ENCODE results near the gene SERPINA12. TPM values are rescaled to one million over a fixed set of nuclear protein-coding genes. Genes with fewer than 3 reads are reported as not detected.

SERPINA12 gene
- total and polyA plus RNA-seq, 2 donors (not counting 1 experiment from before 2014, with no cell fraction given): not detected

DNA sequence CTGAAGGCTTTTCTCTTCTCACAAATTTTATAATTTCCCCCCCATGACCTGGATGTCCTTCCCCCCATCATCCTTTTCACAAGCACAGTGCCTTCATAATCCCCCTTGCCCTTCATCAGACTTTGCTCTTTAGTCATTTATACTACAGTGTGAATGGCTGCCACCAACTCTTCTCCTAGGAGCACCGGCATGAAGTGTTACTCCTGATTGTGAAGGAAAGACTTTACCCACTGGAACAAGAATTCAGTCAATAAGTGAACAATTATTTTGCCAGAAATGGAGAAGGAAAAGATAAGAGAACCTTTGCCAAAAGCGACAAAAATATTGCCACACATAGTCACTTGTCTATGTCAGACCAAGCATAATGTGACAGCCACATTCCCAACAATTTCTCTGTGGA, 38.2 kb downstream of the SERPINA12 start:
- no peak for TF ChIP-seq EZH2 (IDR thresholded peaks at IDR 0.05; ENCODE audit: low read length, missing control alignments)
- TF ChIP-seq, protein P1, sequence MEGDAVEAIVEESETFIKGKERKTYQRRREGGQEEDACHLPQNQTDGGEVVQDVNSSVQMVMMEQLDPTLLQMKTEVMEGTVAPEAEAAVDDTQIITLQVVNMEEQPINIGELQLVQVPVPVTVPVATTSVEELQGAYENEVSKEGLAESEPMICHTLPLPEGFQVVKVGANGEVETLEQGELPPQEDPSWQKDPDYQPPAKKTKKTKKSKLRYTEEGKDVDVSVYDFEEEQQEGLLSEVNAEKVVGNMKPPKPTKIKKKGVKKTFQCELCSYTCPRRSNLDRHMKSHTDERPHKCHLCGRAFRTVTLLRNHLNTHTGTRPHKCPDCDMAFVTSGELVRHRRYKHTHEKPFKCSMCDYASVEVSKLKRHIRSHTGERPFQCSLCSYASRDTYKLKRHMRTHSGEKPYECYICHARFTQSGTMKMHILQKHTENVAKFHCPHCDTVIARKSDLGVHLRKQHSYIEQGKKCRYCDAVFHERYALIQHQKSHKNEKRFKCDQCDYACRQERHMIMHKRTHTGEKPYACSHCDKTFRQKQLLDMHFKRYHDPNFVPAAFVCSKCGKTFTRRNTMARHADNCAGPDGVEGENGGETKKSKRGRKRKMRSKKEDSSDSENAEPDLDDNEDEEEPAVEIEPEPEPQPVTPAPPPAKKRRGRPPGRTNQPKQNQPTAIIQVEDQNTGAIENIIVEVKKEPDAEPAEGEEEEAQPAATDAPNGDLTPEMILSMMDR (conservative IDR thresholded peaks at IDR 0.05 in 1 of 2, IDR thresholded peaks at IDR 0.05 in 1 of 2; ENCODE audit: low read depth in 1 of 2, low read length in 2 of 2): no peak
- no peak overlapping the region for H3K9ac ChIP-seq (ENCODE audit: insufficient read depth, low read length)
- no peaks in the 10 kb centered on the region for H3K79me2 ChIP-seq (ENCODE audit: control insufficient read depth, insufficient read depth, low read length)
- H3K27ac ChIP-seq (ENCODE audit: insufficient read depth, low read length): no peak overlapping the region
- H2AFZ ChIP-seq (ENCODE audit: low read length): no peak overlapping the region
- no peak overlapping the region for H3K4me2 ChIP-seq (ENCODE audit: extremely low read depth, insufficient read depth, low read length)
- H3K27me3 ChIP-seq (ENCODE audit: control insufficient read depth, insufficient read depth, low read length): no peaks in the 10 kb centered on the region
- no peaks in the 10 kb centered on the region for H3K9me3 ChIP-seq (ENCODE audit: control insufficient read depth, insufficient read depth, low read depth, low read length)
- DNase-seq (ENCODE audit: low read depth in 2 of 2): no peak
- no peaks in the 10 kb centered on the region for H3K4me1 ChIP-seq (ENCODE audit: control insufficient read depth, extremely low read depth, insufficient read depth, low read length)
- no peaks in the 10 kb centered on the region for H4K20me1 ChIP-seq (ENCODE audit: control insufficient read depth, extremely low read depth, insufficient read depth, low read length)
- no peak overlapping the region for H3K4me3 ChIP-seq (replicated peaks in 1 of 4; ENCODE audit: control extremely low read depth in 1 of 4, insufficient read depth in 1 of 4, low read depth in 3 of 4, low read length in 4 of 4)
- no peaks in the 10 kb centered on the region for H3K36me3 ChIP-seq (ENCODE audit: control insufficient read depth, insufficient read depth, low read length)

DNA sequence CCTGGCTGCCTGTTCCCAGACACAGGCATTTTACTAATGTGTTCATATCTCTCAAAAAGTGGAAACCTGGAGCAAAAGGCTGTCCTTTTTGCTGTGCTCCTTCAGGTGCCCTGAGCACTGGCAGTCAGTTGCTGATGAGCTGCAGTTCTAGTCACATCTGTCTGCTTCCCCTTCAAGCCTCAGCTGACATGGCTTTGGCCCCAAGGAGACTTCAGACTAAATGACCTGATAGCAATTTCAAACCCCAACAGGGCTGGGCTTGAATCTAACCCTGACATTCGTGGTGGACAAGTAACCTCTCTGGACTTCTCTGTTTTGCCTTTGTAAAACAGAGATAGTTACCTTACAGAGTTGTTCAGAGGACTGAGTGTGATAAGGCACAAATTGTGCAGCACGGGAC, 39.0 kb downstream of the SERPINA12 start:
- Histone ChIP-seq H3K4me2 (ENCODE audit: extremely low read depth, insufficient read depth, low read length) (no peak overlapping the region), H3K9me3 (ENCODE audit: control insufficient read depth, insufficient read depth, low read depth, low read length) (no peaks in the 10 kb centered on the region), H3K79me2 (ENCODE audit: control insufficient read depth, insufficient read depth, low read length) (no peaks in the 10 kb centered on the region), H3K4me1 (ENCODE audit: control insufficient read depth, extremely low read depth, insufficient read depth, low read length) (no peaks in the 10 kb centered on the region), H3K27me3 (ENCODE audit: control insufficient read depth, insufficient read depth, low read length) (no peaks in the 10 kb centered on the region), H2AFZ (ENCODE audit: low read length) (no peak overlapping the region), H4K20me1 (ENCODE audit: control insufficient read depth, extremely low read depth, insufficient read depth, low read length) (no peaks in the 10 kb centered on the region), H3K36me3 (ENCODE audit: control insufficient read depth, insufficient read depth, low read length) (no peaks in the 10 kb centered on the region), H3K9ac (ENCODE audit: insufficient read depth, low read length) (no peak overlapping the region), H3K27ac (ENCODE audit: insufficient read depth, low read length) (no peak overlapping the region), H3K4me3 (replicated peaks in 1 of 4; ENCODE audit: control extremely low read depth in 1 of 4, insufficient read depth in 1 of 4, low read depth in 3 of 4, low read length in 4 of 4) (no peak overlapping the region)
- no peak for DNase-seq (ENCODE audit: low read depth in 2 of 2)
- no peak for TF ChIP-seq EZH2 (IDR thresholded peaks at IDR 0.05; ENCODE audit: low read length, missing control alignments)
- TF ChIP-seq, protein P1 (conservative IDR thresholded peaks at IDR 0.05 in 1 of 2, IDR thresholded peaks at IDR 0.05 in 1 of 2; ENCODE audit: low read depth in 1 of 2, low read length in 2 of 2): no peak

DNA sequence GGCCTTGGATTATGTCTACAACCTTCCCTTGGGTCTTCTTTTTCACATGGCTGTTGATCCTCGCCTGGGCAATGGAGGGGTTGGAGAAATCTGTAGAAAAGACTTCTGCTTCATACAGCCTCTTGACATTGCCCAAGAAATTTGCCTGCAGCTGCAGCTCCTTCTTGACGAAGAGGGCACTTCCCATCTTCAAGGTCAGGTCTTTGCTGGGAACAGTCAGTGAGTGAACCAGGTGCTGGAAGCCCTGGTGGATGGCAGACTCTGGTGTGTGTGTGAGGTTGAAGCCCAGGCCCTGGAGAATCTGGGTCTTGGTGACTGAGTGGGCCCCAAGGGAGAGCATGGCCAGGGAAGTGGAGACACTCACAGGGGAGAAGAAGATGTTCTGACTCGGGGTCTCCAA, 40.0 kb downstream of the SERPINA12 start:
- H3K9me3 ChIP-seq (ENCODE audit: control insufficient read depth, insufficient read depth, low read depth, low read length): no peaks in the 10 kb centered on the region
- DNase-seq (ENCODE audit: low read depth in 2 of 2): no peak
- no peak for TF ChIP-seq EZH2 (IDR thresholded peaks at IDR 0.05; ENCODE audit: low read length, missing control alignments)
- TF ChIP-seq, protein P1 (conservative IDR thresholded peaks at IDR 0.05 in 1 of 2, IDR thresholded peaks at IDR 0.05 in 1 of 2; ENCODE audit: low read depth in 1 of 2, low read length in 2 of 2): no peak

More for the DNA sequence above, 40.0 kb downstream of the SERPINA12 start:
- H3K27me3 ChIP-seq (ENCODE audit: control insufficient read depth, insufficient read depth, low read length): no peaks in the 10 kb centered on the region
- no peak overlapping the region for H3K4me2 ChIP-seq (ENCODE audit: extremely low read depth, insufficient read depth, low read length)
- H3K27ac ChIP-seq (ENCODE audit: insufficient read depth, low read length): no peak overlapping the region
- no peaks in the 10 kb centered on the region for H3K36me3 ChIP-seq (ENCODE audit: control insufficient read depth, insufficient read depth, low read length)
- no peaks in the 10 kb centered on the region for H3K79me2 ChIP-seq (ENCODE audit: control insufficient read depth, insufficient read depth, low read length)
- no peak overlapping the region for H2AFZ ChIP-seq (ENCODE audit: low read length)
- H4K20me1 ChIP-seq (ENCODE audit: control insufficient read depth, extremely low read depth, insufficient read depth, low read length): no peaks in the 10 kb centered on the region
- no peaks in the 10 kb centered on the region for H3K4me1 ChIP-seq (ENCODE audit: control insufficient read depth, extremely low read depth, insufficient read depth, low read length)
- H3K9ac ChIP-seq (ENCODE audit: insufficient read depth, low read length): no peak overlapping the region
- no peak overlapping the region for H3K4me3 ChIP-seq (replicated peaks in 1 of 4; ENCODE audit: control extremely low read depth in 1 of 4, insufficient read depth in 1 of 4, low read depth in 3 of 4, low read length in 4 of 4)
